SK-N-SH (cell line): ENCODE measurements around the gene PLEKHM3. TPM values are rescaled to one million over a fixed set of nuclear protein-coding genes. Genes with fewer than 3 reads are reported as not detected.

Experiments used
- CTCF ChIA-PET: fragments of 300-600, 350-600 bp; formaldehyde crosslinking; extraction: SDS; loops from one replicate; lab custom pipeline; 2021; lab: Yijun Ruan, JAX
- POLR2A ChIA-PET: fragments of 350-600 bp; sonication (Branson Sonifier 250); formaldehyde crosslinking; extraction: SDS; loops from one replicate; lab custom pipeline; 2020; ENCODE audit warnings: antibody characterized with exemption, inconsistent platforms; lab: Yijun Ruan, JAX
- DNase-seq: peaks from one replicate; pipeline ENCODE4 v3.0.0; 2012
- H2AFZ ChIP-seq: fragments of 200-600 bp; sonication (generic); 2 replicates; pipeline ENCODE4 v1.8.1; 2016; ENCODE audit warnings: antibody characterized with exemption, mild to moderate bottlenecking, low read depth
- H3F3A ChIP-seq: fragments of 200-600 bp; sonication (generic); replicated peaks from 2 replicates; pipeline ENCODE3; 2016; ENCODE audit warnings: antibody characterized with exemption, mild to moderate bottlenecking; ENCODE audit not compliant: insufficient read depth
- H3K27ac ChIP-seq, 2 experiments: fragments of 200-500 bp in 1 of 2; fragments of 200-600 bp in 1 of 2; sonication (Bioruptor generic) in 1 of 2; sonication (generic), shearing (Covaris generic) in 1 of 2; 2 replicates each; pipeline versions ENCODE4 v1.5.1 to v1.6.1; 2014 to 2016; ENCODE audit warnings: low read depth in 2 of 2, inconsistent platforms in 1 of 2, low read length in 1 of 2, mild to moderate bottlenecking in 1 of 2, mixed read lengths in 1 of 2
- H3K27me3 ChIP-seq: fragments of 200-600 bp; sonication (generic), shearing (Covaris generic); 2 replicates; pipeline ENCODE4 v1.6.1; 2016; ENCODE audit warnings: mixed run types; ENCODE audit not compliant: insufficient read depth
- H3K36me3 ChIP-seq, 2 experiments: fragments of 200-500 bp in 1 of 2; fragments of 200-600 bp in 1 of 2; sonication (Bioruptor generic) in 1 of 2; sonication (generic) in 1 of 2; replicated peaks in 1 of 2; 2 replicates each; pipeline versions ENCODE3 to v1.5.1; 2014 to 2016; ENCODE audit warnings: low read length in 1 of 2, mild to moderate bottlenecking in 1 of 2; ENCODE audit not compliant: insufficient read depth in 2 of 2, control insufficient read depth in 1 of 2
- H3K4me1 ChIP-seq, 2 experiments: fragments of 200-500 bp in 1 of 2; fragments of 200-600 bp in 1 of 2; sonication (Bioruptor generic) in 1 of 2; sonication (generic), shearing (Covaris generic) in 1 of 2; 2 replicates each; pipeline versions ENCODE4 v1.5.1 to v1.6.1; 2014 to 2016; ENCODE audit warnings: low read depth in 1 of 2, low read length in 1 of 2, mixed run types in 1 of 2; ENCODE audit not compliant: insufficient read depth in 2 of 2, control insufficient read depth in 1 of 2
- H3K4me2 ChIP-seq: fragments of 200-600 bp; sonication (generic), shearing (Covaris generic); 2 replicates; pipeline ENCODE4 v1.6.1; 2017; ENCODE audit warnings: mixed run types
- H3K4me3 ChIP-seq, 2 experiments: fragments of 200-500 bp in 1 of 2; fragments of 200-600 bp in 1 of 2; sonication (Bioruptor generic) in 1 of 2; sonication (generic), shearing (Covaris generic) in 1 of 2; 2 replicates each; pipeline versions ENCODE4 v1.5.1 to v1.8.1; 2014 to 2016; ENCODE audit warnings: low read depth in 2 of 2, inconsistent platforms in 1 of 2, low read length in 1 of 2, mild to moderate bottlenecking in 1 of 2, mixed read lengths in 1 of 2, moderate library complexity in 1 of 2
- H3K79me2 ChIP-seq: fragments of 200-600 bp; sonication (generic); 2 replicates; pipeline ENCODE4 v1.8.1; 2017; ENCODE audit warnings: mild to moderate bottlenecking; ENCODE audit not compliant: insufficient read depth
- H3K9ac ChIP-seq: fragments of 200-600 bp; sonication (generic); 2 replicates; pipeline ENCODE4 v1.6.1; 2017; ENCODE audit warnings: mixed run types
- H3K9me2 ChIP-seq: fragments of 200-600 bp; sonication (generic); 2 replicates; pipeline ENCODE4 v1.6.1; 2017; ENCODE audit warnings: mixed run types
- H3K9me3 ChIP-seq: fragments of 200-600 bp; sonication (generic); 2 replicates; pipeline ENCODE4 v1.6.1; 2017; ENCODE audit warnings: mixed run types, mild to moderate bottlenecking, moderate library complexity
- H4K20me1 ChIP-seq: fragments of 200-600 bp; sonication (generic); 2 replicates; pipeline ENCODE4 v1.6.1; 2017; ENCODE audit warnings: mild to moderate bottlenecking, mixed run types; ENCODE audit not compliant: insufficient read depth
- CHD2 ChIP-seq: fragments of 150-350 bp; IDR thresholded peaks from 2 replicates; pipeline ENCODE4 v1.6.1; 2018; ENCODE audit warnings: low read length; ENCODE audit not compliant: partially characterized antibody
- CTCF ChIP-seq: fragments of 200-600 bp; sonication (generic); IDR thresholded peaks from 2 replicates; pipeline ENCODE4 v1.6.1; 2017; ENCODE audit warnings: antibody characterized with exemption, mild to moderate bottlenecking, moderate library complexity
- EP300 ChIP-seq, 2 experiments: IDR thresholded peaks; 2 replicates each; pipeline versions ENCODE4 v1.4.0 to v1.6.1; 2012; ENCODE audit warnings: borderline replicate concordance in 1 of 2, low read depth in 1 of 2, low read length in 1 of 2
- EZH2phosphoT487 ChIP-seq: fragments of 200-600 bp; sonication (generic); IDR thresholded peaks from 2 replicates; pipeline ENCODE4 v1.6.1; 2017; ENCODE audit warnings: low read depth, mixed run types, mild to moderate bottlenecking, antibody characterized with exemption, moderate library complexity, borderline replicate concordance
- FOXM1 ChIP-seq: IDR thresholded peaks from 2 replicates; pipeline ENCODE4 v1.4.0; 2012; ENCODE audit warnings: low read depth, mild to moderate bottlenecking
- IRF3 ChIP-seq: fragments of 150-350 bp; IDR thresholded peaks from 2 replicates; pipeline ENCODE4 v1.6.1; 2016; ENCODE audit warnings: mild to moderate bottlenecking, low read depth, low read length
- JUND ChIP-seq: IDR thresholded peaks from 2 replicates; pipeline ENCODE4 v1.4.0; 2012
- MEF2A ChIP-seq: IDR thresholded peaks from 2 replicates; pipeline ENCODE4 v1.4.0; 2012; ENCODE audit warnings: low read depth, borderline replicate concordance
- NRF1 ChIP-seq: IDR thresholded peaks from 2 replicates; pipeline ENCODE4 v1.6.1; 2012; ENCODE audit warnings: low read depth, mild to moderate bottlenecking, low read length
- PBX3 ChIP-seq: IDR thresholded peaks from 2 replicates; pipeline ENCODE4; 2012
- POLR2AphosphoS5 ChIP-seq: IDR thresholded peaks from 2 replicates; pipeline ENCODE4 v1.6.1; 2012; ENCODE audit warnings: low read depth, low read length
- RAD21 ChIP-seq: IDR thresholded peaks from 2 replicates; pipeline ENCODE4 v1.6.1; 2012; ENCODE audit warnings: mild to moderate bottlenecking, low read length
- RCOR1 ChIP-seq: fragments of 150-350 bp; IDR thresholded peaks from 2 replicates; pipeline ENCODE4 v1.6.1; 2017; ENCODE audit warnings: antibody characterized with exemption, low read length
- RXRA ChIP-seq: IDR thresholded peaks from 2 replicates; pipeline ENCODE4 v1.4.0; 2012; ENCODE audit warnings: low read depth, mild to moderate bottlenecking, borderline replicate concordance
- SMC3 ChIP-seq: IDR thresholded peaks from 2 replicates; pipeline ENCODE4 v1.6.1; 2012; ENCODE audit warnings: low read depth, low read length, improper control_type of control experiment
- TCF12 ChIP-seq: IDR thresholded peaks from 2 replicates; pipeline ENCODE4 v1.4.0; 2012
- USF1 ChIP-seq: IDR thresholded peaks from 2 replicates; pipeline ENCODE4 v1.4.0; 2012; ENCODE audit warnings: low read depth, borderline replicate concordance
- YY1 ChIP-seq: IDR thresholded peaks from 2 replicates; pipeline ENCODE4 v1.4.0; 2012; ENCODE audit warnings: low read depth, mild to moderate bottlenecking
- ZBTB33 ChIP-seq: IDR thresholded peaks from 2 replicates; pipeline ENCODE4 v1.4.0; 2012; ENCODE audit warnings: low read depth, borderline replicate concordance
- WGBS: methylation state at CpG from one replicate; pipeline ENCODE4 v1.1.6; 2017; ENCODE audit warnings: low lambda C conversion rate; 5-methylcytosine and 5-hydroxymethylcytosine counted together
- polyA plus RNA-seq, 3 experiments: library from polyadenylated mRNA; depleted of rRNA; stranded (reverse); fragments of >200 nt; gene quantifications; 2 replicates each; pipeline ENCODE4 v1.2.3, GENCODE V29; 2012

Gene PLEKHM3
- polyA plus RNA-seq, 1 of the 3 experiments (the other 2 are of a cell fraction): 1.9 TPM

GRCh38 chr2:207844648-207845047, 180.7 kb downstream of the PLEKHM3 start (continued):
- TF ChIP-seq NRF1 (no peak), POLR2AphosphoS5 (no peak)
- TF ChIP-seq, all 33 proteins: peak for 0

- no peak overlapping the region for H2AFZ ChIP-seq
- DNase-seq: no peak
- H3K4me2 ChIP-seq: no peak overlapping the region
- H3F3A ChIP-seq: no peaks in the 10 kb centered on the region
- H3K9ac ChIP-seq: no peak overlapping the region
- no peaks in the 10 kb centered on the region for H3K27me3 ChIP-seq
- no peak overlapping the region for H3K27ac ChIP-seq
- no peaks in the 10 kb centered on the region for H3K9me2 ChIP-seq
- H3K9me3 ChIP-seq: no peaks in the 10 kb centered on the region
- H3K4me3 ChIP-seq: no peak overlapping the region
- ChIA-PET POLR2A (no interaction called here), CTCF (no interaction called here)
- H3K4me1 ChIP-seq: peaks cover 0 to 4% of the 10 kb centered on the region in 2 experiments; a peak in 1 of 4 replicates
- H4K20me1 ChIP-seq: no peaks in the 10 kb centered on the region
- H3K36me3 ChIP-seq: no peaks in the 10 kb centered on the region
- H3K79me2 ChIP-seq: no peaks in the 10 kb centered on the region
- no peak for TF ChIP-seq EZH2phosphoT487
- no peak for TF ChIP-seq JUND
- no peak for TF ChIP-seq TCF12
- TF ChIP-seq RAD21: no peak
- TF ChIP-seq FOXM1: no peak
- TF ChIP-seq USF1: no peak
- TF ChIP-seq PBX3: no peak
- no peak for TF ChIP-seq SMC3
- no peak for TF ChIP-seq YY1
- TF ChIP-seq CTCF: no peak
- TF ChIP-seq IRF3: no peak
- no peak for TF ChIP-seq POLR2AphosphoS5
- TF ChIP-seq RCOR1: no peak
- TF ChIP-seq EP300 (IDR thresholded peaks at IDR 0.05; ENCODE audit: borderline replicate concordance in 1 of 2, low read depth in 1 of 2, low read length in 1 of 2): no peak
- TF ChIP-seq ZBTB33: no peak
- TF ChIP-seq MEF2A: no peak
- TF ChIP-seq RXRA: no peak
- TF ChIP-seq CHD2: no peak
- 57% methylated on average over 1 of the region's 1 CpG for WGBS
These were observed 185.2 kb downstream of the PLEKHM3 start for GRCh38 chr2:207840101-207840500.
